GM12878 (cell line): ENCODE data around the gene GRIK5. TPM values are rescaled to one million over a fixed set of nuclear protein-coding genes. Genes with fewer than 3 reads are reported as not detected.

ENCODE experiments used
- ATAC-seq: fragments of 200-7000 bp; cut with Tn5 transposase; 3 replicates; pipeline ENCODE4 v1.9.1; 2020; ENCODE audit warnings: mild to moderate bottlenecking, moderate library complexity
- BruUV-seq: library from RNA; stranded (reverse); fragments of 400-500 nt; replicated peaks from 2 replicates; lab custom pipeline; 2021; lab: Mats Ljungman, UMichigan
- CTCF ChIA-PET: fragments of 300-600 bp; sonication (Branson Sonifier 250); formaldehyde crosslinking; extraction: SDS; loops from one replicate; lab custom pipeline; 2021; ENCODE audit warnings: inconsistent platforms; lab: Yijun Ruan, JAX
- POLR2A ChIA-PET: fragments of 350-600 bp; formaldehyde crosslinking; extraction: SDS; loops from one replicate; lab custom pipeline; 2021; ENCODE audit warnings: inconsistent platforms; lab: Charles Lee
- RAD21 ChIA-PET: fragments of 300-600 bp; sonication (Branson Sonifier 250); formaldehyde crosslinking; loops from one replicate; lab custom pipeline; 2023; ENCODE audit warnings: antibody characterized with exemption; ENCODE audit not compliant: unreplicated experiment; lab: Charles Lee
- SMC1A ChIA-PET: fragments of 300-600 bp; sonication (Branson Sonifier 250); formaldehyde crosslinking; loops from one replicate; lab custom pipeline; 2023; ENCODE audit not compliant: unreplicated experiment, uncharacterized antibody; lab: Charles Lee
- DNase-seq: peaks from one replicate; pipeline ENCODE4 v3.0.0-alpha.2; 2011; ENCODE audit warnings: low read depth, low spot score
- FAIRE-seq: peaks from 3 replicates; lab custom pipeline; 2011; peaks lifted over from hg19 to GRCh38; lab: Jason Lieb, UNC
- H2AFZ ChIP-seq: 2 replicates; pipeline ENCODE4 v1.6.0; 2011; ENCODE audit warnings: low read depth, low read length, control low read depth; ENCODE audit not compliant: control insufficient read depth
- H3K27ac ChIP-seq: 2 replicates; pipeline ENCODE4 v1.5.1; 2011; ENCODE audit warnings: control low read depth; ENCODE audit not compliant: control insufficient read depth, insufficient read depth
- H3K27me3 ChIP-seq, 2 experiments: replicated peaks in 1 of 2; 2 replicates each; pipeline versions ENCODE4 v1.6.0 to v1.6.1; 2011; ENCODE audit warnings: low read length in 1 of 2; ENCODE audit not compliant: control insufficient read depth in 2 of 2, insufficient read depth in 2 of 2
- H3K36me3 ChIP-seq, 2 experiments: 2 replicates each; pipeline ENCODE4 v1.5.1; 2011; ENCODE audit warnings: low read length in 1 of 2; ENCODE audit not compliant: control insufficient read depth in 2 of 2, insufficient read depth in 2 of 2
- H3K4me1 ChIP-seq: 2 replicates; pipeline ENCODE4 v1.6.1; 2011; ENCODE audit warnings: mild to moderate bottlenecking, low read length, moderate library complexity, mixed read lengths; ENCODE audit not compliant: control insufficient read depth, insufficient read depth
- H3K4me2 ChIP-seq: 2 replicates; pipeline ENCODE4 v1.6.0; 2011; ENCODE audit warnings: control low read depth; ENCODE audit not compliant: control insufficient read depth, insufficient read depth
- H3K4me3 ChIP-seq: fragments of 200-600 bp; sonication (generic); 2 replicates; pipeline ENCODE4 v1.5.1; 2016
- H3K79me2 ChIP-seq: 2 replicates; pipeline ENCODE4 v1.6.0; 2011; ENCODE audit warnings: low read length; ENCODE audit not compliant: control insufficient read depth, insufficient read depth
- H3K9ac ChIP-seq: 2 replicates; pipeline ENCODE4 v1.8.0; 2011; ENCODE audit warnings: low read length, control low read depth, mixed read lengths; ENCODE audit not compliant: control insufficient read depth, insufficient read depth
- H3K9me3 ChIP-seq: replicated peaks from 3 replicates; pipeline ENCODE4 v1.5.1; 2011; ENCODE audit warnings: mild to moderate bottlenecking, low read length; ENCODE audit not compliant: control insufficient read depth, insufficient read depth
- H4K20me1 ChIP-seq: 2 replicates; pipeline ENCODE4 v1.6.0; 2011; ENCODE audit not compliant: control insufficient read depth, insufficient read depth
- CTCF ChIP-seq, 3 experiments: IDR thresholded peaks in 2 of 3; conservative IDR thresholded peaks in 1 of 3; 2 replicates each; pipeline ENCODE4 v1.5.1; 2011; ENCODE audit warnings: low read depth in 3 of 3, low read length in 3 of 3, mild to moderate bottlenecking in 3 of 3, control low read depth in 2 of 3, moderate library complexity in 2 of 3, inconsistent platforms in 1 of 3, mixed read lengths in 1 of 3; ENCODE audit not compliant: control insufficient read depth in 2 of 3, insufficient read depth in 1 of 3; ENCODE audit errors: extremely low read depth in 1 of 3
- JUNB ChIP-seq: IDR thresholded peaks from 2 replicates; pipeline ENCODE4 v1.6.1; 2016; ENCODE audit warnings: antibody characterized with exemption, mild to moderate bottlenecking
- LARP7 ChIP-seq: fragments of 450-650 bp; IDR thresholded peaks from 2 replicates; pipeline ENCODE4 v1.6.1; 2017; ENCODE audit warnings: mild to moderate bottlenecking
- MLLT1 ChIP-seq: fragments of 450-650 bp; IDR thresholded peaks from 2 replicates; pipeline ENCODE4 v1.6.1; 2016; ENCODE audit warnings: mild to moderate bottlenecking
- NFYA ChIP-seq: IDR thresholded peaks from 2 replicates; pipeline ENCODE4 v1.6.1; 2011; ENCODE audit warnings: low read depth, mild to moderate bottlenecking, low read length, improper control_type of control experiment, borderline replicate concordance
- NRF1 ChIP-seq: conservative IDR thresholded peaks from 2 replicates; pipeline ENCODE4 v1.6.1; 2011; ENCODE audit warnings: mild to moderate bottlenecking, low read depth, low read length, improper control_type of control experiment
- RUNX3 ChIP-seq: IDR thresholded peaks from 2 replicates; pipeline ENCODE4 v1.6.1; 2012; ENCODE audit warnings: low read length, inconsistent platforms
- STAT1 ChIP-seq: fragments of 450-650 bp; conservative IDR thresholded peaks from 2 replicates; pipeline ENCODE4 v1.6.1; 2014; ENCODE audit warnings: antibody characterized with exemption, mild to moderate bottlenecking
- USF2 ChIP-seq: IDR thresholded peaks from 2 replicates; pipeline ENCODE4 v1.6.1; 2011; ENCODE audit warnings: low read depth, low read length, improper control_type of control experiment, borderline replicate concordance
- WGBS: methylation state at CpG from one replicate; pipeline ENCODE4 v1.1.6; 2016; ENCODE audit warnings: low lambda C conversion rate; ENCODE audit not compliant: insufficient replicate concordance, insufficient coverage; ENCODE audit errors: missing lambda C conversion rate; 5-methylcytosine and 5-hydroxymethylcytosine counted together
- in situ Hi-C: fragments of 300-500 bp; cut with MboI; formaldehyde crosslinking; loops from 9 replicates; pipeline ENCODE4 v1.14.3; 2018; ENCODE audit warnings: mixed read lengths
- intact Hi-C: fragments of 100-400 bp; cut with micrococcal nuclease; formaldehyde crosslinking; loops from one replicate; pipeline ENCODE4 v1.14.2; 2022; ENCODE audit not compliant: unreplicated experiment
- polyA plus RNA-seq, 11 experiments: library from polyadenylated mRNA; depleted of rRNA in 4 of 11; unstranded in 6 of 11; stranded (reverse) in 5 of 11; fragments of >200 nt; fragmentation: Nextera tagmentation in 4 of 11; fragmentation: Illumina TruSeq in 1 of 11; extraction: Ambion mirVana in 4 of 11; extraction: Trizol in 1 of 11; gene quantifications; 1 replicate in 1 of 11; 2 replicates in 10 of 11; pipeline versions ENCODE4 v1.2.1 to v1.2.3, GENCODE V29; 2011 to 2016; ENCODE audit warnings: inconsistent platforms in 2 of 11, missing spikeins in 2 of 11, low read depth in 1 of 11
- total RNA-seq, 4 experiments: library from RNA; depleted of rRNA in 3 of 4; stranded (reverse); fragments of >200 nt in 3 of 4; fragmentation: Illumina TruSeq in 1 of 4; extraction: Trizol in 1 of 4; gene quantifications; 2 replicates each; pipeline versions ENCODE4 v1.2.1 to v1.2.3, GENCODE V29; 2013 to 2021

The GRIK5 gene
- total and polyA plus RNA-seq, 10 of the 15 experiments (the other 5 are each of a cell fraction or from before 2014, with no cell fraction given): 0.03 to 0.23 (median 0.07) TPM; not detected in 3

DNA sequence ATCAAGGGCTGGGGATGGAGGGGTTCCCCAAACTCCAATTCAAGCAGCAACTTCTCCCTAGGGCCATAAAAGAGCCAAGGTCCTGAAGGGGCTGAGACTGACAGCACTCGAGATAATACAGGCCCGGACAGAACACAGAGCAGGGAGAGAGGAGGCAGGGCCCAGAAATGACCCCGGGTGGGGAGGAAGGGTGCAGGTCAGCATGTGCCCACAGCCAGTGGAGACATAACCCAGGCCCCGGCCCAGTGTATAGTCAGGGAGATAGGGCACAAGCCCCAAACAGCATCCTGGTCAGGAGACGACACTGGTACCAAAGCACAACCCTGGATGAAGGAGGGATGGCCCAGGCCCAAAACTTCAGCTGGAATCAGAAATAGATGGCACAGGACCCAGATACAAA lies 47.4 kb downstream of the GRIK5 start:
- intact Hi-C loops: no loop called here
- Histone ChIP-seq H3K4me2 (no peak overlapping the region), H3K36me3 (no peaks in the 10 kb centered on the region), H3K9me3 (no peaks in the 10 kb centered on the region), H2AFZ (no peak overlapping the region)
- ChIA-PET POLR2A (no interaction called here), SMC1A (no interaction called here)
- DNase-seq: no peak
- TF ChIP-seq LARP7: no peak
- no peak for TF ChIP-seq NRF1
- TF ChIP-seq STAT1: no peak
- no peak for TF ChIP-seq CTCF (IDR thresholded peaks at IDR 0.05 in 2 of 3, conservative IDR thresholded peaks at IDR 0.05 in 1 of 3; ENCODE audit: control insufficient read depth in 2 of 3, extremely low read depth in 1 of 3, insufficient read depth in 1 of 3, low read depth in 3 of 3, low read length in 3 of 3)
- TF ChIP-seq, all 136 proteins: peak for 0
- no peak overlapping the region for H3K4me3 ChIP-seq
- H3K27me3 ChIP-seq: peaks cover 0 to 2% of the 10 kb centered on the region in 2 experiments; a peak in 2 of 4 replicates
- H3K27ac ChIP-seq: no peak overlapping the region
- no peak overlapping the region for H3K9ac ChIP-seq
- H3K4me1 ChIP-seq: no peaks in the 10 kb centered on the region
- no peak for FAIRE-seq
- RAD21 ChIA-PET: no interaction called here
- CTCF ChIA-PET: interaction anchor here (1.1 kb wide), 1 partner anchor 26 kb away, joined by 3 read pairs; no protein-coding TSS in a partner anchor
- in situ Hi-C loops: no loop called here
- no peaks in the 10 kb centered on the region for H4K20me1 ChIP-seq
- WGBS: 8% methylated on average over 5 of the region's 5 CpGs
- ATAC-seq: no peak
- BruUV-seq: no TSS peak
- H3K79me2 ChIP-seq: no peaks in the 10 kb centered on the region

- H3K4me1 ChIP-seq: no peaks in the 10 kb centered on the region
- TF ChIP-seq NFYA: no peak
- TF ChIP-seq MLLT1: no peak
- TF ChIP-seq USF2: no peak
- no peak for TF ChIP-seq JUNB
- no peak for TF ChIP-seq RUNX3
- TF ChIP-seq, all 136 proteins: peak for 0
- BruUV-seq: no TSS peak
- ChIA-PET POLR2A (no interaction called here), SMC1A (no interaction called here), CTCF (interaction anchor here (1.4 kb wide), 1 partner anchor 21 kb away, joined by 3 read pairs; no protein-coding TSS in a partner anchor), RAD21 (no interaction called here)
- no peak overlapping the region for H3K4me2 ChIP-seq
- FAIRE-seq (no peak), DNase-seq (no peak), ATAC-seq (no peak)
- WGBS: 40% methylated on average over 15 of the region's 15 CpGs
- H3K27me3 ChIP-seq: peaks cover 0 to 2% of the 10 kb centered on the region in 2 experiments; a peak in 2 of 4 replicates
- no peak overlapping the region for H2AFZ ChIP-seq
- no peak overlapping the region for H3K4me3 ChIP-seq
- intact Hi-C loops (no loop called here), in situ Hi-C loops (no loop called here)
- no peaks in the 10 kb centered on the region for H4K20me1 ChIP-seq
- no peaks in the 10 kb centered on the region for H3K36me3 ChIP-seq
- no peak overlapping the region for H3K27ac ChIP-seq
- H3K9me3 ChIP-seq: no peaks in the 10 kb centered on the region
- H3K9ac ChIP-seq: no peak overlapping the region
- H3K79me2 ChIP-seq: no peaks in the 10 kb centered on the region
Measured at GRCh38 chr19:42021185-42021584, 48.8 kb downstream of the GRIK5 start.
